DND-41 (cell line): Measurements from ENCODE around the gene ALG2.

Experiments
- CTCF ChIP-seq: IDR thresholded peaks from 2 replicates; pipeline ENCODE4 v1.5.1; 2012; ENCODE audit warnings: borderline replicate concordance, low read length, moderate library complexity, mild to moderate bottlenecking; ENCODE audit not compliant: poor library complexity, severe bottlenecking; ENCODE audit errors: extremely low read depth
- EZH2 ChIP-seq: IDR thresholded peaks from 3 replicates; pipeline ENCODE4 v1.6.1; 2012; ENCODE audit warnings: borderline replicate concordance, low read depth, mild to moderate bottlenecking, moderate library complexity, low read length, inconsistent platforms; ENCODE audit not compliant: severe bottlenecking

DNA sequence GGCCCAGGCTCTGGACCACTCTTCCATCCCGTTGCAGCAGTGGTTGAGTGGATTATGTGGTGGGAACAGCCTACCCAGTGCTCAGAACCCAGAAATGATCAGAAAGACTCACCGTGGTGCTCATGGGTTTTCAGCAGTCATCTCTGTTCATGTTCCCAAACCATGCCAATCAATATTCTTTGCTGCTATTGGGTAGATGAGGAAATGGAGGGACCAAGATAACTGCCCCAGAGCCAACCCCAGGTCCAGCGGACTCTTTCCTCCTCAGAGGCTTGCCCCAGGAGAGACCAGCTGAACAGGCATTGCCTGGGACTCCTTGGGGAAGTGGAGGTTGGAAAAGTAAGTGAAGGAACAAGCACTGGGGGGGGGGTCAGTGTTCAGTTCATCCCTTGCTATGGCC lies 38.1 kb downstream of the ALG2 start:
- no peak for TF ChIP-seq CTCF
- TF ChIP-seq EZH2 = no peak
